Measurements from ENCODE around the gene ASCC1. TPM values are rescaled to one million over a fixed set of nuclear protein-coding genes. Genes with fewer than 3 reads are reported as not detected.

ASCC1 gene, protein sequence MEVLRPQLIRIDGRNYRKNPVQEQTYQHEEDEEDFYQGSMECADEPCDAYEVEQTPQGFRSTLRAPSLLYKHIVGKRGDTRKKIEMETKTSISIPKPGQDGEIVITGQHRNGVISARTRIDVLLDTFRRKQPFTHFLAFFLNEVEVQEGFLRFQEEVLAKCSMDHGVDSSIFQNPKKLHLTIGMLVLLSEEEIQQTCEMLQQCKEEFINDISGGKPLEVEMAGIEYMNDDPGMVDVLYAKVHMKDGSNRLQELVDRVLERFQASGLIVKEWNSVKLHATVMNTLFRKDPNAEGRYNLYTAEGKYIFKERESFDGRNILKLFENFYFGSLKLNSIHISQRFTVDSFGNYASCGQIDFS
- polyA plus RNA-seq (2013, experiment 1 of 2), result 31.3 TPM
- polyA plus RNA-seq (2013, experiment 2 of 2), result 32.2 TPM

DNA sequence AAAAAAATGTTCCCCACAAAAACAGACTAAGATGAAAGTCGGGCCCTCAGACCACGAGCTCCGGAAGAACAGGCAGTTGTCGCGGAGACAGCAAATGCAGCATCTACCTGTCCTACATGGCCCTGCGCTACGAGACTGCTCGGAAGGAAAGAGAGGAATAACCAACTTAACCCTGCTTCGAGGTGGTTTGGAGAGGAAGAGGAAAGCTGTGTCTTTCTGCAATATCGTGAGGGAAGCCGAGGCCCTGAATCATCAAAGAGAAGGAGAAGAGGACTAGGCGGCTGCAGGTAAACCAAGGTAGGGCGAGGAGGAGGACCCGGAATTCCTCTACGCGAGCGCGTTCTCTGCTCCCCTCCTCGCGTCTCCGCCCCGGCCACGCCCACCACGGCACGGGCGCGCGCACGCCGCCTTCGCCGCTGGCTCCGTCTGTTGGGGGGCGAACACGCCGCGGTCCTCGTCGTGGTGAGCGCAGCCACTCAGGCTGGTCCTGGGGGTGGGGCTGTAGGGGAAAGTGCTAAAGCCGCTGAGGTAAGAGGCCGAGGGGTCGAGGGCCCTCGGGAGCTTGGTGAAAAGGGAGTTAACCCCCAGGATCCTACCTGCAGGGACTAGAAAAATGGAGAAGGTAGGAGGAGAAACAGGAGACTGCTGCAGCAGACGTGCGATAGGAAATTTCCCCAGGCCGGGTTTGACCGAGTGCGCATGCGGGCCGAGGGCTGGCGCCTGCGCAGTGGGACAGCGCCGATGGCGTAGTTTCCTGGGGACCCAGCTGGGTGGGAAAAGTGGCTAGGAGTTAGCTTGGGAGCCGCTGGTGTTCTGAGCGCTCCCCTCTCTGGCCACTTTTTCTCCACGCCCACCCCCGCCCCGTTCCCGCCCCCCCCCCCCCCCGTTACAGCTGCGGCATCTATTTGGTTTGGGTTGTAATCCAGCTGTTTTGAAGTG is at the start of gene ASCC1, which contains the start of gene ANAPC16:
TSS of gene ASCC1 (minus strand) at position 666 of the 939 bp plus-strand sequence. CDS start 2,978 bp downstream, outside the sequence.
TSS of gene ANAPC16 (plus strand) at position 402 of the 939 bp plus-strand sequence. CDS start 7,903 bp downstream, outside the sequence.
- H3K4me2 ChIP-seq (ENCODE audit: low read length), result peak within 1 kb of the TSS; percentile 84
- peak within 1 kb of the TSS; percentile 96 for H2BK5ac ChIP-seq (ENCODE audit: low read length)
- no CpG with 5 or more reads among the region's 64 CpGs for WGBS (ENCODE audit: extremely low coverage, insufficient coverage, low lambda C conversion rate)

DNA sequence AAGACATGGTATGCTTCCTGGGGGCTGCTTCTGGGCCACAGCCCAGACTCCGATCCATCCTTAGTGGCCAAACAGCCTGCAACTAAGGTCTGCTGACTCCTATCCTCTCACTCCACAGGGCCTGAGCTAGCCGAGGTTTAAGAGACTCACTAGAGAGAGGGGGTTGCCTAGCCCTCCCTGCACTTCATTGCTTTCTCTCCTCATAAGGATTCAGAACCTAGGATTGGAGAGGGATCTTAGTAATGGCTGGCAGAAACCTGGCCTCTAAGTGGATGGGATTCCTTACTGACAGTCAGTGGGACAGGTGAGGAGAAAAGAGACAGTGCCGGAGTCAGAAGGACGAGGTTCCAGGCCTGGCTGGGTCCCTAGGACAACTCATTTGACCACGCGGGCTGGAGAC is 49.4 kb upstream of the ASCC1 start:
- peak overlapping the region; percentile 9 for H3K18ac ChIP-seq (ENCODE audit: low read length)
- H3K4me2 ChIP-seq (ENCODE audit: low read length), result no peak overlapping the region
- peaks cover 6% of the 10 kb centered on the region for H3K4me1 ChIP-seq (ENCODE audit: control insufficient read depth, low read depth, low read length)
- no peak overlapping the region for H3K4ac ChIP-seq (ENCODE audit: low read depth, low read length)
- no peaks in the 10 kb centered on the region for H3K79me2 ChIP-seq (ENCODE audit: control insufficient read depth, insufficient read depth, low read length)
- DNase-seq, result peak; percentile 65
- H3K56ac ChIP-seq (ENCODE audit: low read length), result peak overlapping the region; percentile 69
- H4K5ac ChIP-seq (ENCODE audit: low read length), result peak overlapping the region; percentile 33
- H3K79me1 ChIP-seq (ENCODE audit: low read length), result no peaks in the 10 kb centered on the region
- no peak overlapping the region for H3K4me3 ChIP-seq (ENCODE audit: low read length)
- peak overlapping the region; percentile 45 for H2BK5ac ChIP-seq (ENCODE audit: low read length)
- H2BK120ac ChIP-seq (ENCODE audit: low read depth, low read length), result no peak overlapping the region
- no CpG with 5 or more reads among the region's 6 CpGs for WGBS (ENCODE audit: extremely low coverage, insufficient coverage, low lambda C conversion rate)
- peak overlapping the region; percentile 36 for H3K9ac ChIP-seq (ENCODE audit: low read length)
- no peak overlapping the region for H3K23ac ChIP-seq (ENCODE audit: low read length)
- peak overlapping the region; percentile 9 for H2BK15ac ChIP-seq (replicated peaks; ENCODE audit: low read depth)
- H3K36me3 ChIP-seq (ENCODE audit: control insufficient read depth, insufficient read depth, low read length), result no peaks in the 10 kb centered on the region
- no peaks in the 10 kb centered on the region for H3K27me3 ChIP-seq (ENCODE audit: insufficient read depth, low read length, poor library complexity)
- no peak overlapping the region for H4K8ac ChIP-seq (ENCODE audit: low read depth, low read length)
- H3K27ac ChIP-seq (ENCODE audit: low read depth, low read length), result peak overlapping the region; percentile 23
- H2AK5ac ChIP-seq (ENCODE audit: low read length), result peak overlapping the region; percentile 73

More for the DNA sequence above, at the start of gene ASCC1, which contains the start of gene ANAPC16:
- H4K5ac ChIP-seq (ENCODE audit: low read length), result no peak within 1 kb of the TSS
- peak within 1 kb of the TSS; percentile 98 for H3K56ac ChIP-seq (ENCODE audit: low read length)
- H2AK5ac ChIP-seq (ENCODE audit: low read length), result no peak within 1 kb of the TSS
- peaks cover 1% of the 10 kb centered on the region for H3K79me1 ChIP-seq (ENCODE audit: low read length)
- no peaks in the 10 kb centered on the region for H3K36me3 ChIP-seq (ENCODE audit: control insufficient read depth, insufficient read depth, low read length)
- H4K8ac ChIP-seq (ENCODE audit: low read depth, low read length), result no peak within 1 kb of the TSS
- no peak within 1 kb of the TSS for H3K23ac ChIP-seq (ENCODE audit: low read length)
- no peaks in the 10 kb centered on the region for H3K27me3 ChIP-seq (ENCODE audit: insufficient read depth, low read length, poor library complexity)
- H2BK120ac ChIP-seq (ENCODE audit: low read depth, low read length), result no peak within 1 kb of the TSS
- H3K4me3 ChIP-seq (ENCODE audit: low read length), result peak within 1 kb of the TSS; percentile 88
- peak within 1 kb of the TSS; percentile 98 for H3K9ac ChIP-seq (ENCODE audit: low read length)
- peak within 1 kb of the TSS; percentile 95 for H3K27ac ChIP-seq (ENCODE audit: low read depth, low read length)
- no peaks in the 10 kb centered on the region for H3K4me1 ChIP-seq (ENCODE audit: control insufficient read depth, low read depth, low read length)
- peak within 1 kb of the TSS; percentile 40 for H3K18ac ChIP-seq (ENCODE audit: low read length)
- peak within 1 kb of the TSS; percentile 83 for H3K4ac ChIP-seq (ENCODE audit: low read depth, low read length)
- DNase-seq, result peak; percentile 96
- no peak within 1 kb of the TSS for H2BK15ac ChIP-seq (replicated peaks; ENCODE audit: low read depth)
- peaks cover 18% of the 10 kb centered on the region for H3K79me2 ChIP-seq (ENCODE audit: control insufficient read depth, insufficient read depth, low read length)

GRCh38 chr10:72264536-72264935 is 48.5 kb upstream of the ASCC1 start:
- no peak overlapping the region for H4K5ac ChIP-seq (ENCODE audit: low read length)

DNA sequence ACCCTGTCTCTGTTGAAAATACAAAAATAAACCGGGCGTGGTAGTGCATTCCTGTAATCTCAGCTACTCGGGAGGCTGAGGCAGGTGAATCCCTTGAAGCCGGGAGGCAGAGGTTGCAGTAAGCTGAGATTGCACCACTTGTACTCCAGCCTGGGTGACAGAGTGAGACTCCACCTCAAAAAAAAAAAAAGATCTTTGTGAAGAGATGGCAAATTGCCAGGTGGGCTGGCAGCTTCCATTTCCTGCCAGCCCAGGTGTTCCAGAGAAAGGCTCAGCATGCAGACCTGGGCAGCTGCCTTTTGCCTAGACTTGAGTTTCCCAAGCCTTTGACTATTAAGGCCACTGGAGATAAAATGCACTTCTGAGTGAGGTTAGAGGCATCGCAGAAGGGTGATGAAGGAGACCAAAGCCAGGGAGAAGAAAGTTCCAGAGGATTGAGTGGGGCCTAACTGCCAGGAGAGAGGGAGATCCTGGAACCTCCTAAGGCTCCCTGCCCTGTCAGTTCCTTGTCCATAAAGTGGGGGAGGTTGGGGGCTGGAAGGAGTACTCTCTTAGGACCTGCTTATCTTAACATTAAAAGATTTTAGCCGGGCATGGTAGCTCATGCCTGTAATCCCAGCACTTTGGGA is 47.7 kb upstream of the ASCC1 start:
- H2BK120ac ChIP-seq (ENCODE audit: low read depth, low read length), result peak overlapping the region; percentile 29
- no peak overlapping the region for H3K4ac ChIP-seq (ENCODE audit: low read depth, low read length)
- no peaks in the 10 kb centered on the region for H3K27me3 ChIP-seq (ENCODE audit: insufficient read depth, low read length, poor library complexity)
- H2BK15ac ChIP-seq (replicated peaks; ENCODE audit: low read depth), result no peak overlapping the region
- H3K79me2 ChIP-seq (ENCODE audit: control insufficient read depth, insufficient read depth, low read length), result no peaks in the 10 kb centered on the region
- no peaks in the 10 kb centered on the region for H3K79me1 ChIP-seq (ENCODE audit: low read length)
- H4K8ac ChIP-seq (ENCODE audit: low read depth, low read length), result no peak overlapping the region
- H3K36me3 ChIP-seq (ENCODE audit: control insufficient read depth, insufficient read depth, low read length), result no peaks in the 10 kb centered on the region
- no peak overlapping the region for H2BK5ac ChIP-seq (ENCODE audit: low read length)
- H3K18ac ChIP-seq (ENCODE audit: low read length), result peak overlapping the region; percentile 76
- H2AK5ac ChIP-seq (ENCODE audit: low read length), result no peak overlapping the region
- WGBS (ENCODE audit: extremely low coverage, insufficient coverage, low lambda C conversion rate), result no CpG with 5 or more reads among the region's 6 CpGs
- no peak overlapping the region for H3K27ac ChIP-seq (ENCODE audit: low read depth, low read length)
- H4K5ac ChIP-seq (ENCODE audit: low read length), result no peak overlapping the region
- peak overlapping the region; percentile 54 for H3K56ac ChIP-seq (ENCODE audit: low read length)
- no peak overlapping the region for H3K9ac ChIP-seq (ENCODE audit: low read length)
- peaks cover 16% of the 10 kb centered on the region for H3K4me1 ChIP-seq (ENCODE audit: control insufficient read depth, low read depth, low read length)
- no peak overlapping the region for H3K4me3 ChIP-seq (ENCODE audit: low read length)
- peak overlapping the region; percentile 16 for H3K23ac ChIP-seq (ENCODE audit: low read length)
- DNase-seq, result no peak
- no peak overlapping the region for H3K4me2 ChIP-seq (ENCODE audit: low read length)

More at GRCh38 chr10:72264536-72264935, 48.5 kb upstream of the ASCC1 start:
- H3K4me3 ChIP-seq (ENCODE audit: low read length), result no peak overlapping the region
- no peak overlapping the region for H4K8ac ChIP-seq (ENCODE audit: low read depth, low read length)
- no peaks in the 10 kb centered on the region for H3K36me3 ChIP-seq (ENCODE audit: control insufficient read depth, insufficient read depth, low read length)
- H3K56ac ChIP-seq (ENCODE audit: low read length), result no peak overlapping the region
- no peaks in the 10 kb centered on the region for H3K27me3 ChIP-seq (ENCODE audit: insufficient read depth, low read length, poor library complexity)
- no peak overlapping the region for H2BK120ac ChIP-seq (ENCODE audit: low read depth, low read length)
- H2BK5ac ChIP-seq (ENCODE audit: low read length), result no peak overlapping the region
- no peaks in the 10 kb centered on the region for H3K79me2 ChIP-seq (ENCODE audit: control insufficient read depth, insufficient read depth, low read length)
- no peaks in the 10 kb centered on the region for H3K79me1 ChIP-seq (ENCODE audit: low read length)
- no peak overlapping the region for H3K18ac ChIP-seq (ENCODE audit: low read length)
- H3K9ac ChIP-seq (ENCODE audit: low read length), result no peak overlapping the region
- H2AK5ac ChIP-seq (ENCODE audit: low read length), result no peak overlapping the region
- no CpG with 5 or more reads among the region's 1 CpG for WGBS (ENCODE audit: extremely low coverage, insufficient coverage, low lambda C conversion rate)
- H3K23ac ChIP-seq (ENCODE audit: low read length), result no peak overlapping the region
- no peak overlapping the region for H3K27ac ChIP-seq (ENCODE audit: low read depth, low read length)
- peak overlapping the region; percentile 76 for H2BK15ac ChIP-seq (replicated peaks; ENCODE audit: low read depth)
- H3K4ac ChIP-seq (ENCODE audit: low read depth, low read length), result no peak overlapping the region
- H3K4me2 ChIP-seq (ENCODE audit: low read length), result no peak overlapping the region
- no peak for DNase-seq
- H3K4me1 ChIP-seq (ENCODE audit: control insufficient read depth, low read depth, low read length), result peaks cover 16% of the 10 kb centered on the region

DNA sequence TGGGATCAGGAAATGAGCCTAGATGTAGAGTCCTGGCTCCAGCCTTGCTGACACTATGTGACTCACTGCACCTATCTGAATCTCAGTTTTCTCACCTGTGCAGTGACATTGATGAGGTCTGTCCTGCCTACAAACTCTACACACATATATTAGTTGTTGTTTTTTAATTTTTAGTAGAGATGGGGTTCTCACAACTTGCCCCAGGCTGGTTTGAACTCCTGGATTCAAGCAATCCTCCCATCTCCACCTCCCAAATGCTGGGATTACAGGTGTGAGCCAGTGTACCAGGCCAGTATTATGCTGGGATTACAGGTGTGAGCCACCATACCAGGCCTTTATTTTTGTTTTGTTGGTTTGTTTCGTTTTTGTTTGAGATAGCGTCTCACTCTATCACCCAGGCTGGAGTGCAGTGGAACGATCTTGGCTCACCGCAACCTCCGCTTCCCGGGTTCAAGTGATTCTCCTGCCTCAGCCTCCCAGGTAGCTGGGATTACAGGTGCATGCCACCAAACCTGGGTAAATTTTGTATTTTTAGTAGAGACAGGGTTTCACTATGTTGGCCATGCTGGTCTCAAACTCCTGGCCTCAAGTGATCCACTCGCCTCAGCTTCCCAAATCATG is 45.8 kb upstream of the ASCC1 start:
- no peak overlapping the region for H2AK5ac ChIP-seq (ENCODE audit: low read length)
- H4K8ac ChIP-seq (ENCODE audit: low read depth, low read length), result no peak overlapping the region
- peak overlapping the region; percentile 77 for H3K4ac ChIP-seq (ENCODE audit: low read depth, low read length)
- no peak overlapping the region for H3K4me2 ChIP-seq (ENCODE audit: low read length)
- H3K23ac ChIP-seq (ENCODE audit: low read length), result no peak overlapping the region
- no peaks in the 10 kb centered on the region for H3K36me3 ChIP-seq (ENCODE audit: control insufficient read depth, insufficient read depth, low read length)
- no peak overlapping the region for H4K5ac ChIP-seq (ENCODE audit: low read length)
- no peak overlapping the region for H2BK120ac ChIP-seq (ENCODE audit: low read depth, low read length)
- peak overlapping the region; percentile 97 for H3K27ac ChIP-seq (ENCODE audit: low read depth, low read length)
- peak overlapping the region; percentile 79 for H2BK5ac ChIP-seq (ENCODE audit: low read length)
- H3K4me1 ChIP-seq (ENCODE audit: control insufficient read depth, low read depth, low read length), result peaks cover 16% of the 10 kb centered on the region
- no peaks in the 10 kb centered on the region for H3K27me3 ChIP-seq (ENCODE audit: insufficient read depth, low read length, poor library complexity)
- H3K56ac ChIP-seq (ENCODE audit: low read length), result peak overlapping the region; percentile 81
- H3K79me2 ChIP-seq (ENCODE audit: control insufficient read depth, insufficient read depth, low read length), result no peaks in the 10 kb centered on the region
- peak overlapping the region; percentile 72 for H3K18ac ChIP-seq (ENCODE audit: low read length)
- peak overlapping the region; percentile 97 for H2BK15ac ChIP-seq (replicated peaks; ENCODE audit: low read depth)
- no peak for DNase-seq
- no peaks in the 10 kb centered on the region for H3K79me1 ChIP-seq (ENCODE audit: low read length)
- H3K4me3 ChIP-seq (ENCODE audit: low read length), result no peak overlapping the region
- WGBS (ENCODE audit: extremely low coverage, insufficient coverage, low lambda C conversion rate), result no CpG with 5 or more reads among the region's 7 CpGs
- peak overlapping the region; percentile 71 for H3K9ac ChIP-seq (ENCODE audit: low read length)
